Effector memory CD4-positive, alpha-beta T cell (primary cell): Measurements from ENCODE around the gene ALS2CL.

Source experiments
- DNase-seq, 3 donors: peaks; one replicate each; pipeline ENCODE4 v3.0.0-alpha.2; 2020
- H3K27ac ChIP-seq: 2 replicates; pipeline ENCODE4 v1.7.0; 2013; ENCODE audit warnings: mild to moderate bottlenecking, low read length, moderate library complexity; ENCODE audit not compliant: insufficient read depth, poor library complexity, severe bottlenecking
- H3K27me3 ChIP-seq: replicated peaks from 2 replicates; pipeline ENCODE4 v1.7.0; 2013; ENCODE audit warnings: mild to moderate bottlenecking, low read length; ENCODE audit not compliant: insufficient read depth, control insufficient read depth, poor library complexity, severe bottlenecking
- H3K36me3 ChIP-seq: 2 replicates; pipeline ENCODE4 v1.7.0; 2013; ENCODE audit warnings: mild to moderate bottlenecking, low read length, moderate library complexity; ENCODE audit not compliant: control insufficient read depth, insufficient read depth
- H3K4me1 ChIP-seq: 2 replicates; pipeline ENCODE4 v1.7.0; 2013; ENCODE audit warnings: low read length, mild to moderate bottlenecking; ENCODE audit not compliant: control insufficient read depth, insufficient read depth, poor library complexity, severe bottlenecking
- H3K4me3 ChIP-seq: 2 replicates; pipeline ENCODE4 v1.7.0; 2013; ENCODE audit warnings: low read length, low read depth, mild to moderate bottlenecking; ENCODE audit not compliant: insufficient read depth, poor library complexity, severe bottlenecking
- H3K9me3 ChIP-seq: 2 replicates; pipeline ENCODE4 v1.7.0; 2013; ENCODE audit warnings: mild to moderate bottlenecking, low read length, moderate library complexity; ENCODE audit not compliant: control insufficient read depth

ALS2CL gene

GRCh38 chr3:46716461-46717441 lies 23.3 kb upstream of the ALS2CL start:
- no peaks in the 10 kb centered on the region for H3K36me3 ChIP-seq
- H3K27me3 ChIP-seq = no peaks in the 10 kb centered on the region
- no peak for DNase-seq
- H3K4me1 ChIP-seq = no peaks in the 10 kb centered on the region
- no peak overlapping the region for H3K4me3 ChIP-seq
- H3K27ac ChIP-seq = no peak overlapping the region
- no peaks in the 10 kb centered on the region for H3K9me3 ChIP-seq

GRCh38 chr3:46715507-46716175 lies 22.2 kb upstream of the ALS2CL start:
- no peak overlapping the region for H3K4me3 ChIP-seq
- DNase-seq = no peak

GRCh38 chr3:46714728-46715506 lies 21.4 kb upstream of the ALS2CL start:
- no peak overlapping the region for H3K27ac ChIP-seq

More at GRCh38 chr3:46715507-46716175, 22.2 kb upstream of the ALS2CL start:
- no peaks in the 10 kb centered on the region for H3K36me3 ChIP-seq
- H3K27ac ChIP-seq = no peak overlapping the region
- H3K4me1 ChIP-seq = no peaks in the 10 kb centered on the region
- H3K27me3 ChIP-seq = no peaks in the 10 kb centered on the region
- H3K9me3 ChIP-seq = no peaks in the 10 kb centered on the region

GRCh38 chr3:46713898-46714552 lies 20.5 kb upstream of the ALS2CL start:
- Histone ChIP-seq H3K4me1 (no peaks in the 10 kb centered on the region), H3K27ac (no peak overlapping the region), H3K4me3 (no peak overlapping the region), H3K36me3 (no peaks in the 10 kb centered on the region), H3K9me3 (no peaks in the 10 kb centered on the region), H3K27me3 (no peaks in the 10 kb centered on the region)
- DNase-seq = no peak

More at GRCh38 chr3:46714728-46715506, 21.4 kb upstream of the ALS2CL start:
- no peaks in the 10 kb centered on the region for H3K9me3 ChIP-seq
- no peaks in the 10 kb centered on the region for H3K4me1 ChIP-seq
- H3K36me3 ChIP-seq = no peaks in the 10 kb centered on the region
- H3K27me3 ChIP-seq = no peaks in the 10 kb centered on the region
- H3K4me3 ChIP-seq = no peak overlapping the region
- no peak for DNase-seq

- H3K36me3 ChIP-seq = no peaks in the 10 kb centered on the region
- H3K4me1 ChIP-seq = no peaks in the 10 kb centered on the region
- DNase-seq = no peak
- H3K4me3 ChIP-seq = no peak overlapping the region
- H3K27ac ChIP-seq = no peak overlapping the region
- H3K27me3 ChIP-seq = no peaks in the 10 kb centered on the region
- H3K9me3 ChIP-seq = no peaks in the 10 kb centered on the region
These were observed 19.8 kb upstream of the ALS2CL start for GRCh38 chr3:46713050-46713897.

GRCh38 chr3:46712191-46713049 lies 18.9 kb upstream of the ALS2CL start:
- Histone ChIP-seq H3K27ac (no peak overlapping the region), H3K27me3 (no peaks in the 10 kb centered on the region), H3K4me3 (no peak overlapping the region), H3K9me3 (no peaks in the 10 kb centered on the region), H3K36me3 (no peaks in the 10 kb centered on the region), H3K4me1 (no peaks in the 10 kb centered on the region)
- no peak for DNase-seq

- H3K27ac ChIP-seq = no peak overlapping the region
- DNase-seq = no peak
- no peaks in the 10 kb centered on the region for H3K27me3 ChIP-seq
- H3K4me3 ChIP-seq = no peak overlapping the region
- H3K36me3 ChIP-seq = no peaks in the 10 kb centered on the region
- H3K4me1 ChIP-seq = no peaks in the 10 kb centered on the region
- no peaks in the 10 kb centered on the region for H3K9me3 ChIP-seq
These were observed 18.3 kb upstream of the ALS2CL start for GRCh38 chr3:46711760-46712159.

- no peak overlapping the region for H3K4me3 ChIP-seq
- H3K27me3 ChIP-seq = no peaks in the 10 kb centered on the region
- no peaks in the 10 kb centered on the region for H3K4me1 ChIP-seq
- H3K9me3 ChIP-seq = no peaks in the 10 kb centered on the region
- no peaks in the 10 kb centered on the region for H3K36me3 ChIP-seq
- H3K27ac ChIP-seq = no peak overlapping the region
- no peak for DNase-seq
These were observed 17.8 kb upstream of the ALS2CL start for GRCh38 chr3:46711305-46711704.
